NCI-H446 treated with DMSO at 0.1 percent for 48 hours (cell line): ENCODE results near the gene GALM.
A peak's percentile ranks its signal among the peaks of the same experiment; 100 is the strongest.
"Not testable (repeated sequence)": the region's sequence is repeated elsewhere in the genome, so short reads cannot be mapped to it uniquely, and the experiment has no call there.

Experiments
- DNase-seq: peaks from one replicate; lab custom pipeline; 2025; lab: John Stamatoyannopoulos, UW

GALM gene

GRCh38 chr2:38711558-38711957 lies 45.6 kb downstream of the GALM start:
- no peak for DNase-seq

GRCh38 chr2:38712413-38712812 lies 46.5 kb downstream of the GALM start:
- DNase-seq: no peak

- DNase-seq: no peak
Observed at GRCh38 chr2:38712871-38713270, 47.0 kb downstream of the GALM start.

GRCh38 chr2:38713338-38713737 lies 47.4 kb downstream of the GALM start:
- DNase-seq: no peak

GRCh38 chr2:38714941-38715340 lies 49.0 kb downstream of the GALM start:
- not testable (repeated sequence) for DNase-seq

GRCh38 chr2:38716185-38716584 lies 50.3 kb downstream of the GALM start:
- no peak for DNase-seq

- DNase-seq: no peak
Observed at GRCh38 chr2:38718601-38719000, 52.7 kb downstream of the GALM start.

GRCh38 chr2:38719706-38720105 lies 53.8 kb downstream of the GALM start:
- DNase-seq: no peak

GRCh38 chr2:38720613-38721241 lies 54.8 kb downstream of the GALM start:
- peak; percentile 87 for DNase-seq

GRCh38 chr2:38722271-38723061 lies 56.6 kb downstream of the GALM start:
- DNase-seq: no peak

GRCh38 chr2:38723173-38723572 lies 57.3 kb downstream of the GALM start:
- no peak for DNase-seq

GRCh38 chr2:38727661-38728060 lies 61.7 kb downstream of the GALM start:
- DNase-seq: no peak

GRCh38 chr2:38728694-38729093 lies 62.8 kb downstream of the GALM start:
- no peak for DNase-seq

- no peak for DNase-seq
Observed at GRCh38 chr2:38731090-38731489, 65.2 kb downstream of the GALM start.

- no peak for DNase-seq
Observed at GRCh38 chr2:38731684-38732221, 65.8 kb downstream of the GALM start.

GRCh38 chr2:38733300-38733971 lies 67.5 kb downstream of the GALM start:
- DNase-seq: no peak

GRCh38 chr2:38734299-38735058 lies 68.6 kb downstream of the GALM start:
- DNase-seq: no peak

GRCh38 chr2:38735999-38736320 lies 70.0 kb downstream of the GALM start:
- no peak for DNase-seq

GRCh38 chr2:38737000-38737698 lies 71.2 kb downstream of the GALM start:
- DNase-seq: not testable (repeated sequence)

- no peak for DNase-seq
Observed at GRCh38 chr2:38737925-38738324, 72.0 kb downstream of the GALM start.

GRCh38 chr2:38739524-38739923 lies 73.6 kb downstream of the GALM start:
- DNase-seq: no peak
